ENCODE measurements around the gene LRBA.

GRCh38 chr4:150875367-150875766 lies 139.7 kb downstream of the LRBA start:
- no peak for TF ChIP-seq AFF4 (CRISPR knock-in tag; IDR thresholded peaks at IDR 0.05; ENCODE audit: borderline replicate concordance)
- no peak for TF ChIP-seq ZBTB21 (CRISPR knock-in tag; IDR thresholded peaks at IDR 0.05; ENCODE audit: borderline replicate concordance)
- no peak for TF ChIP-seq KAT7 (CRISPR knock-in tag; IDR thresholded peaks at IDR 0.05; ENCODE audit: borderline replicate concordance)
